IPS-18c (cell line): ENCODE results near the gene NPTX2.
"Not testable (repeated sequence)": the region's sequence is repeated elsewhere in the genome, so short reads cannot be mapped to it uniquely, and the experiment has no call there.

Experiments used
- H3K4me3 ChIP-seq: 2 replicates; pipeline ENCODE4 v1.7.0; 2013; ENCODE audit warnings: low read depth, mild to moderate bottlenecking, low read length, moderate library complexity; ENCODE audit not compliant: insufficient read depth
- H3K9me3 ChIP-seq: one replicate; pipeline ENCODE4 v1.6.1; 2013; ENCODE audit warnings: mild to moderate bottlenecking, low read length, moderate library complexity; ENCODE audit not compliant: control insufficient read depth, insufficient read depth

The NPTX2 gene, protein sequence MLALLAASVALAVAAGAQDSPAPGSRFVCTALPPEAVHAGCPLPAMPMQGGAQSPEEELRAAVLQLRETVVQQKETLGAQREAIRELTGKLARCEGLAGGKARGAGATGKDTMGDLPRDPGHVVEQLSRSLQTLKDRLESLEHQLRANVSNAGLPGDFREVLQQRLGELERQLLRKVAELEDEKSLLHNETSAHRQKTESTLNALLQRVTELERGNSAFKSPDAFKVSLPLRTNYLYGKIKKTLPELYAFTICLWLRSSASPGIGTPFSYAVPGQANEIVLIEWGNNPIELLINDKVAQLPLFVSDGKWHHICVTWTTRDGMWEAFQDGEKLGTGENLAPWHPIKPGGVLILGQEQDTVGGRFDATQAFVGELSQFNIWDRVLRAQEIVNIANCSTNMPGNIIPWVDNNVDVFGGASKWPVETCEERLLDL

GRCh38 chr7:98617051-98617959 lies at the start of gene NPTX2:
TSS of gene NPTX2 (plus strand) at chr7:98617285. CDS start at chr7:98617462, 177 bp downstream.
- Histone ChIP-seq H3K9me3 (peaks cover 4% of the 10 kb centered on the region), H3K4me3 (peak within 1 kb of the TSS; percentile 62)

- Histone ChIP-seq H3K4me3 (no peak overlapping the region), H3K9me3 (peaks cover 5% of the 10 kb centered on the region)
Observed at GRCh38 chr7:98567991-98568390, 49.1 kb upstream of the NPTX2 start.

GRCh38 chr7:98568891-98569290 lies 48.2 kb upstream of the NPTX2 start:
- Histone ChIP-seq H3K9me3 (peaks cover 3% of the 10 kb centered on the region), H3K4me3 (no peak overlapping the region)

DNA sequence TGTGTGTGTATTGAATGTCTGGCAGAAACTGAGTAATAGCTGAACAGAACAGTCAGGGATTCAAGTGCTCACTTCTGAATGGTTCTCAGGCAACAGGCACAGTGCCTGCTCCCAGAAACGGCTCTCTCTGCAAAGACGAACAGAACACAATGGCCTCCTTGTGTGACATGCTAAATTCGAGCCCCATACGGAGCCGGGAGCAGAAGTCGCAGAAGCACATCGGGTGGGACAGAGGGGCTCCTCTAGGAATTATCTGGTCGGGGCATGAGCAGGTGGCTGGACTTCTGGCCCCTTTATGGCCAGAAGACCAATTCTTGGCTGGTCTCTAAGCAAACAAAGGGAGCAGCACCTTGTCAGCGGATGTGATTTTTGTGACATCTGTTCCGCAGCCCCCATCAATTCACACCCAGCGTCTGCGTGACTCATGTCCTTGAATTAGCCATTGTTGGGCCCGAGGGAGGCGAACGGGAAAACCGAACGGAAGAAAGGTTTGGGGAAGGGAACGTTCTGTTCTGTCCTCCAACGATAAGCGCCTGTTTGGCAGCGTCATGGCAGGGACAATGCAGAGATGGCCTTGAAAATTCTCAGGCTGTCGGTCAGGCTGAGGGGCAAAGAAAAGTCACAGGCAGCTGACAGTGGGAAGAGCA lies 47.3 kb upstream of the NPTX2 start:
- Histone ChIP-seq H3K4me3 (no peak overlapping the region), H3K9me3 (no peaks in the 10 kb centered on the region)

GRCh38 chr7:98571006-98571405 lies 46.1 kb upstream of the NPTX2 start:
- peaks cover 2% of the 10 kb centered on the region for H3K9me3 ChIP-seq
- H3K4me3 ChIP-seq, result no peak overlapping the region

DNA sequence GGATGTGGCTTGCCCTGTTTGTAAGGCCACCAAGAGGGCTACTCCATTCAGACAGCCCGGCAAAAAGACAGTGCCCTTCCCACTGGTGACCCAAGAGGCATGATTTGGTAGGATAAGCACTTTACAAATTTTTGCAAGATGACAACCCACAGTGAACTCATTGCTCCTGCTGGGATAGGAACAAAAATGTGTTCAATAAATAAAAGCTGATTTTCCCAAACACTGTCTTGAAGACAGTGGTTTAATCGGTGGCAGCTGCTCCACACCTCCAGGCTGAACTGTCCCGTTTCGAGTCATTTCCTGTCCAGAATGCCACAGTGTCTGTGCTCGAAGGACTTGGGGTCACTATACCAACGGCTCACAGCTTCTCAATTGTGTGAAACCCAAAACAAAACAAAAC lies 45.1 kb upstream of the NPTX2 start:
- Histone ChIP-seq H3K9me3 (peaks cover 6% of the 10 kb centered on the region), H3K4me3 (no peak overlapping the region)

GRCh38 chr7:98572716-98573115 lies 44.4 kb upstream of the NPTX2 start:
- H3K4me3 ChIP-seq, H3K9me3 ChIP-seq: not testable (repeated sequence)

- Histone ChIP-seq H3K4me3 (no peak overlapping the region), H3K9me3 (peaks cover 6% of the 10 kb centered on the region)
Observed at GRCh38 chr7:98573816-98574215, 43.3 kb upstream of the NPTX2 start.

DNA sequence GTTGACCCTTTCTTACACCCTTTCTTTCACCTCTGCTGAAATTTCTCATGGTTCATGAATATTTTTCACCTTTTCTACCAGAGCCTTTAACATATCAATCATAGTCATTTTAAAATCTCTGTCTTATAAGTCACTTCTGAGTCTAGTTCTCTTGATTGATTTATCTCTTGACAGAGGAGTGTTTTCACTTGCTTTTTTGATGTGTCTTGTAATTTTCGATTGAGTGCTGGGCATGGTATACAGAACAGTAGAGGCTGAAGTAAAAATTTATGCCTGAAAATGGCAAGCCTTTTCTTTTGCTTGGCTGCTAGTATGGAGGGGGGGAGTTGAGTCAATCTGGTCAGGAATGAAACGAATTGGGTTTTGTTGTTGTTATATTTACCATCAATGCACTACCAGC lies 41.2 kb upstream of the NPTX2 start:
- Histone ChIP-seq H3K4me3 (no peak overlapping the region), H3K9me3 (peaks cover 6% of the 10 kb centered on the region)

- Histone ChIP-seq H3K4me3 (no peak overlapping the region), H3K9me3 (no peaks in the 10 kb centered on the region)
Observed at GRCh38 chr7:98584830-98585229, 32.3 kb upstream of the NPTX2 start.

DNA sequence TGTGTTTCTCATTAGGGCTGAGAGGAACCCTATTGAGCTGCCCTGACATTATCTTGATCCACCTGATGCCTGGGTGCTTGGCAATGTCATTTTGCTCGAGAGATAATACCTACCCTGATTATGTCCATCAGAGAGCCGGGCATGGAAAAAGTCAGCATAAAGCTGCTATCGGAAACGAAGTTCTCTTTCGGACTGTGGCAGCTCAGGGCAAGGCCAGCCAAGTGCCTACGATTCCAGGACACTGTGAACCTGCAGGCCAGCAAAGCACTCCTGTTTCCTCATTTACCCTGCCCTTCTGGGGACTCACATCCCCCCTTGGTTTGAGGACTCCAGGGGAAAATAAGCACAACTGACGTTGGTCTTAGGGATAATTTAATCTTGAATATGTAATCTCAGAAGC lies 25.2 kb upstream of the NPTX2 start:
- no peak overlapping the region for H3K4me3 ChIP-seq
- peaks cover 3% of the 10 kb centered on the region for H3K9me3 ChIP-seq

- H3K4me3 ChIP-seq, result no peak overlapping the region
- H3K9me3 ChIP-seq, result peaks cover 3% of the 10 kb centered on the region
Observed at GRCh38 chr7:98594348-98594747, 22.7 kb upstream of the NPTX2 start.

GRCh38 chr7:98594787-98595186 lies 22.3 kb upstream of the NPTX2 start:
- Histone ChIP-seq H3K9me3 (peaks cover 3% of the 10 kb centered on the region), H3K4me3 (no peak overlapping the region)

GRCh38 chr7:98598846-98599615 lies 18.1 kb upstream of the NPTX2 start:
- H3K4me3 ChIP-seq, result no peak overlapping the region
- H3K9me3 ChIP-seq, result no peaks in the 10 kb centered on the region

DNA sequence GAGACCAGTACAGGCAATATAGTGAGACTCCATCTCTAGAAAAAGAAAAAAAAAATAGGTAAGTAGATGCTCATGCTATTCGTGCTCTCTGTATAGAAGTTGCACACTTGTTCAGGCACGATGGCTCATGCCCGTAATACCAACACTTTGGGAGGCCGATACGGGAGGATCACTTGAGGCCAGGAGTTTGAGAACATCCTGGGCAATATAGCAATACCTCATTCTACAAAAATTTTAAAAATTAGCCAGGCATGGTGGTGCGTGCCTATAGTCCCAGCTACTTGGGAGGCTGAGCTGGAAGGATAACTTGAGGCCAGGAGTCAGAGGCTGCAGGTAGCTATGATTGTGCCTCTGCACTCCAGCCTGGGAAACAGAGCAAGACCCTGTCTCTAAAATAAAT lies 17.2 kb upstream of the NPTX2 start:
- Histone ChIP-seq H3K9me3 (no peaks in the 10 kb centered on the region), H3K4me3 (no peak overlapping the region)

- H3K9me3 ChIP-seq, result no peaks in the 10 kb centered on the region
- no peak overlapping the region for H3K4me3 ChIP-seq
Observed at GRCh38 chr7:98602755-98603398, 14.2 kb upstream of the NPTX2 start.
